ENCODE data around the gene UPK2. TPM values are rescaled to one million over a fixed set of nuclear protein-coding genes. Genes with fewer than 3 reads are reported as not detected.

The UPK2 gene
- total and polyA plus RNA-seq, 2 donors (not counting 3 experiments of a cell fraction or from before 2014, with no cell fraction given) = 0.11 TPM; not detected in 1

GRCh38 chr11:118935376-118935775 lies 20.7 kb upstream of the UPK2 start:
- Histone ChIP-seq H3K4me2 (ENCODE audit: insufficient read depth, low read length) (no peak overlapping the region), H3K27me3 (ENCODE audit: control insufficient read depth in 2 of 2, insufficient read depth in 2 of 2, low read length in 2 of 2) (peaks cover 0 to 2% of the 10 kb centered on the region in 2 experiments), H2AFZ (ENCODE audit: low read depth, low read length) (no peak overlapping the region), H4K20me1 (replicated peaks; ENCODE audit: control insufficient read depth, extremely low read depth, insufficient read depth, low read length) (no peaks in the 10 kb centered on the region), H3K9ac (replicated peaks; ENCODE audit: extremely low read depth, insufficient read depth, low read length) (no peak overlapping the region), H3K4me3 (replicated peaks in 1 of 3; ENCODE audit: insufficient read depth in 1 of 3, low read depth in 1 of 3, low read length in 3 of 3) (no peak overlapping the region), H3K9me3 (replicated peaks; ENCODE audit: control insufficient read depth, insufficient read depth, low read length) (no peaks in the 10 kb centered on the region), H3K4me1 (ENCODE audit: control insufficient read depth, extremely low read depth, insufficient read depth, low read length) (peaks cover 6% of the 10 kb centered on the region), H3K9me1 (replicated peaks; ENCODE audit: control insufficient read depth, extremely low read depth, insufficient read depth, low read length) (no peaks in the 10 kb centered on the region), H3K36me3 (ENCODE audit: control insufficient read depth in 2 of 2, extremely low read depth in 1 of 2, insufficient read depth in 2 of 2, low read length in 2 of 2) (no peaks in the 10 kb centered on the region), H3K27ac (ENCODE audit: insufficient read depth, low read depth, low read length) (no peak overlapping the region), H3K79me2 (ENCODE audit: control insufficient read depth, insufficient read depth, low read length) (no peaks in the 10 kb centered on the region)
- POLR2A ChIA-PET = no interaction called here
- no TSS peak for BruUV-seq (replicated peaks)
- no peak for TF ChIP-seq POLR2AphosphoS5 (IDR thresholded peaks at IDR 0.05; ENCODE audit: insufficient read depth, low read depth, low read length)
- no peak for TF ChIP-seq MAX (IDR thresholded peaks at IDR 0.05; ENCODE audit: insufficient read depth, insufficient read length)
- TF ChIP-seq FOS (IDR thresholded peaks at IDR 0.05; ENCODE audit: borderline replicate concordance, insufficient read depth, low read length) = no peak
- TF ChIP-seq JUN (IDR thresholded peaks at IDR 0.05; ENCODE audit: borderline replicate concordance, insufficient read depth, insufficient read length, low read depth) = no peak
- TF ChIP-seq EZH2 (IDR thresholded peaks at IDR 0.05; ENCODE audit: borderline replicate concordance, low read depth, low read length, severe bottlenecking) = no peak
- no peak for TF ChIP-seq POLR2A (IDR thresholded peaks at IDR 0.05; ENCODE audit: low read depth, low read length)
- TF ChIP-seq MYC (IDR thresholded peaks at IDR 0.05; ENCODE audit: low read depth, low read length) = no peak
- TF ChIP-seq GATA2 (IDR thresholded peaks at IDR 0.05; ENCODE audit: insufficient read depth, insufficient read length, low read depth, low read length) = no peak
- no peak for TF ChIP-seq CTCF (IDR thresholded peaks at IDR 0.05; ENCODE audit: extremely low read depth in 1 of 2, insufficient read depth in 1 of 2, low read depth in 1 of 2, low read length in 2 of 2)
- dilution Hi-C loops (cut with MboI; ENCODE audit: extremely low pct_ligation_motif_present, low sequenced_read_pairs) = no loop called here
- FAIRE-seq (no peak), DNase-seq (ENCODE audit: low read depth, low spot score) (no peak)
- CTCF ChIA-PET = interaction anchor here (0.7 to 1.5 kb wide), 9 partner anchors 10 to 249 kb away, joined by 3 to 4 read pairs (median 3); partner anchors contain the start of gene BCL9L
- intact Hi-C loops (cut with micrococcal nuclease) = no loop called here
